Measurements from ENCODE around the gene TTL. TPM values are rescaled to one million over a fixed set of nuclear protein-coding genes. Genes with fewer than 3 reads are reported as not detected.

TTL gene
- total and polyA plus RNA-seq, 10 donors, result 8.1 to 29.8 (median 23.8) TPM

DNA sequence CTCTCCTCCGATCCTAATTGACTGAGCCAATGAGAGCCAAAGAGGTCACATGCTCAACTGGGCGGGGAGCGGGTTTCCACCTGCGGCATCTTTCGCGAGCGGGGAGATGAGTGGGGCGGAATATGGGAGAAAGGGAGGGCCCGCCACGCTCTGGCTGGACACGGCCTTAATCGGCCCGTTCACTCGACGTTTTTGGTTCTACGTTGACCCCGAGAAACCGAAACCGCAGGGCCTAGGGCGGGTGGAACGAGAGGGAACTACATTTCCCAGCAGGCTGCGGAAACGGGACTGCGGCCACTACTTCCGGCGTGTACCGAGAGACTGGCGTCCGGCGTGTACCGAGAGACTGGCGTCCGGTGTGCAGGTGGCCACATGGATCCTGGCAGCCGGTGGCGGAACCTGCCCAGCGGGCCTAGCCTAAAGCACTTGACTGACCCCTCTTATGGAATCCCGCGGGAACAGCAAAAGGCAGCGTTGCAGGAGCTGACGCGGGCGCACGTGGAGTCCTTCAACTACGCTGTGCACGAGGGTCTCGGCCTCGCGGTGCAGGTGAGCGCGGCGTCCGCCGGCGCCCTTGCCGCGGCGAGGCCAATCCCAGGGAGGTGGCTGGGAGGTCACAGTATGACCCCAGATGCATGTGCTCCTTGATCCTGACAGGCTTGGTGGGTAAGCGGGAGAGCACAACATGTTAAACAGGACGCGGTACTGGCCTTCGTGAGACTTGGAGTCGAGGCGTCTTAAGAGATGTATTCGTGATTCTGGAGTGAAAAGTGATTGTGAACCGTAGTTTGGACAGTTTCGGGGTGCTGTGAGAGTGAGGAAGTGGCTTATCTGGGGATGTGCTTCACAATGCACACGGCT lies 60.4 kb downstream of the TTL start, which contains the start of gene POLR1B:
Gene POLR1B (plus strand): TSS at position 343 of the 861 bp plus-strand sequence. CDS start 30 bp downstream, at position 373.
- DNase-seq, result peak; percentile 95
- Histone ChIP-seq H3K9me3 (no peaks in the 10 kb centered on the region), H3K36me3 (peaks cover 0 to 19% (median 10%) of the 10 kb centered on the region in 6 donors), H3K4me3 (peak within 1 kb of the TSS; percentile 67 to 100 (median 99)), H3K27ac (peak within 1 kb of the TSS; percentile 89 to 96 (median 92)), H3K27me3 (replicated peaks in 1 of 7) (no peaks in the 10 kb centered on the region), H3K4me1 (peaks cover 14 to 45% (median 30%) of the 10 kb centered on the region in 6 donors)
- 0 to 1% (median 0%) methylated on average over 33 to 67 of the region's 67 CpGs for WGBS, 5 donors
- intact Hi-C loops (cut with DNase I; ENCODE audit: low total_unique reads), result no loop called here
- TF ChIP-seq, protein P1, sequence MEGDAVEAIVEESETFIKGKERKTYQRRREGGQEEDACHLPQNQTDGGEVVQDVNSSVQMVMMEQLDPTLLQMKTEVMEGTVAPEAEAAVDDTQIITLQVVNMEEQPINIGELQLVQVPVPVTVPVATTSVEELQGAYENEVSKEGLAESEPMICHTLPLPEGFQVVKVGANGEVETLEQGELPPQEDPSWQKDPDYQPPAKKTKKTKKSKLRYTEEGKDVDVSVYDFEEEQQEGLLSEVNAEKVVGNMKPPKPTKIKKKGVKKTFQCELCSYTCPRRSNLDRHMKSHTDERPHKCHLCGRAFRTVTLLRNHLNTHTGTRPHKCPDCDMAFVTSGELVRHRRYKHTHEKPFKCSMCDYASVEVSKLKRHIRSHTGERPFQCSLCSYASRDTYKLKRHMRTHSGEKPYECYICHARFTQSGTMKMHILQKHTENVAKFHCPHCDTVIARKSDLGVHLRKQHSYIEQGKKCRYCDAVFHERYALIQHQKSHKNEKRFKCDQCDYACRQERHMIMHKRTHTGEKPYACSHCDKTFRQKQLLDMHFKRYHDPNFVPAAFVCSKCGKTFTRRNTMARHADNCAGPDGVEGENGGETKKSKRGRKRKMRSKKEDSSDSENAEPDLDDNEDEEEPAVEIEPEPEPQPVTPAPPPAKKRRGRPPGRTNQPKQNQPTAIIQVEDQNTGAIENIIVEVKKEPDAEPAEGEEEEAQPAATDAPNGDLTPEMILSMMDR (IDR thresholded peaks at IDR 0.05 in 8 of 11, conservative IDR thresholded peaks at IDR 0.05 in 3 of 11), result no peak
- no peak for TF ChIP-seq POLR2A (IDR thresholded peaks at IDR 0.05)
- peak; percentile 74 to 82 (median 76) for TF ChIP-seq POLR2AphosphoS5 (IDR thresholded peaks at IDR 0.05)

- Histone ChIP-seq H3K4me3 (peak overlapping the region; percentile 67 to 100 (median 99)), H3K27me3 (replicated peaks in 1 of 7) (no peaks in the 10 kb centered on the region), H3K4me1 (peaks cover 14 to 45% (median 30%) of the 10 kb centered on the region in 6 donors), H3K27ac (peak overlapping the region in 3 of 8 donors; percentile 91 to 96 (median 92)), H3K9me3 (no peaks in the 10 kb centered on the region), H3K36me3 (peaks cover 0 to 27% (median 17%) of the 10 kb centered on the region in 6 donors)
- intact Hi-C loops (cut with DNase I; ENCODE audit: low total_unique reads), result no loop called here
- WGBS, 5 donors, result 3 to 5% (median 5%) methylated on average over 18 of the region's 18 CpGs
- DNase-seq, result no peak
- TF ChIP-seq, protein P1 (IDR thresholded peaks at IDR 0.05 in 8 of 11, conservative IDR thresholded peaks at IDR 0.05 in 3 of 11), result no peak
- TF ChIP-seq POLR2AphosphoS5 (IDR thresholded peaks at IDR 0.05), result no peak
- TF ChIP-seq POLR2A (IDR thresholded peaks at IDR 0.05), result no peak
These were observed 61.2 kb downstream of the TTL start for GRCh38 chr2:112542984-112543661.

DNA sequence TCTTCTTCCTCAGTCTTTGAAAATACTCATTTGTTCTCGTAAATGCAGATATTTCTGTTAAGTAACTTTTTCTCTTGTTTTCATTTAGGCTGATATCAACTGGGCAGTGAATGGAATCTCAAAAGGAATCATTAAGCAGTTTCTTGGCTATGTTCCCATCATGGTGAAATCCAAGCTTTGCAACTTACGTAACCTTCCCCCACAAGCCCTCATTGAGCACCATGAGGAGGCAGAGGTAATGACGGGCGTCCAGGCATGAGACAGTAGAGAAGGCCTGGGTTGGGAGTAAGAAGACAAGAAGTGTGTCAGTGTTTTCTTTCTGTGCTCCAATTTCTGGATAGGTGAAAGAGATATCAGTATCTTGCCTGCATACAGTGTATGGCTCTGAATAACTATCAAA lies 65.4 kb downstream of the TTL start:
- no peaks in the 10 kb centered on the region for H3K27me3 ChIP-seq (replicated peaks in 1 of 7)
- TF ChIP-seq POLR2AphosphoS5 (IDR thresholded peaks at IDR 0.05) (no peak), POLR2A (IDR thresholded peaks at IDR 0.05) (no peak)
- TF ChIP-seq, protein P1 (IDR thresholded peaks at IDR 0.05 in 8 of 11, conservative IDR thresholded peaks at IDR 0.05 in 3 of 11), result no peak
- peaks cover 9 to 33% (median 22%) of the 10 kb centered on the region in 6 donors for H3K4me1 ChIP-seq
- no peak overlapping the region for H3K27ac ChIP-seq
- H3K4me3 ChIP-seq, result no peak overlapping the region
- peaks cover 0 to 69% (median 51%) of the 10 kb centered on the region in 6 donors for H3K36me3 ChIP-seq
- 57 to 90% (median 76%) methylated on average over 4 of the region's 4 CpGs for WGBS, 5 donors
- intact Hi-C loops (cut with DNase I; ENCODE audit: low total_unique reads), result no loop called here
- no peak for DNase-seq
- no peaks in the 10 kb centered on the region for H3K9me3 ChIP-seq

Data from spleen (tissue), 11 donors.